Neural cell (in vitro differentiated cells): ENCODE measurements around the gene SUSD4. TPM values are rescaled to one million over a fixed set of nuclear protein-coding genes. Genes with fewer than 3 reads are reported as not detected.

Source experiments
- H2AFZ ChIP-seq: fragments of 200-600, 300-800 bp; sonication (generic), shearing (Covaris generic); 2 replicates; pipeline ENCODE4 v1.6.0; 2014; ENCODE audit warnings: low read depth, mild to moderate bottlenecking, antibody characterized with exemption, low read length, moderate library complexity
- H3F3A ChIP-seq: fragments of 200-600 bp; shearing (Covaris generic); 2 replicates; pipeline ENCODE4 v1.6.1; 2016; ENCODE audit warnings: mild to moderate bottlenecking, moderate library complexity, mixed read lengths, antibody characterized with exemption, low read length; ENCODE audit not compliant: insufficient read depth, poor library complexity, severe bottlenecking
- H3K27ac ChIP-seq: fragments of 200-600, 300-800 bp; sonication (generic), shearing (Covaris generic); 2 replicates; pipeline ENCODE4 v1.5.1; 2014; ENCODE audit warnings: mild to moderate bottlenecking, low read length, moderate library complexity
- H3K27me3 ChIP-seq: fragments of 300-800, 200-600 bp; sonication (generic), shearing (Covaris generic); 2 replicates; pipeline ENCODE4 v1.6.0; 2014; ENCODE audit warnings: mild to moderate bottlenecking, low read depth, low read length, moderate library complexity; ENCODE audit not compliant: insufficient read depth
- H3K36me3 ChIP-seq: fragments of 300-800, 200-600 bp; sonication (generic), shearing (Covaris generic); 2 replicates; pipeline ENCODE4 v1.5.1; 2014; ENCODE audit warnings: mild to moderate bottlenecking, antibody characterized with exemption, low read length, moderate library complexity; ENCODE audit not compliant: insufficient read depth
- H3K4me2 ChIP-seq: fragments of 300-800, 200-600 bp; sonication (generic), shearing (Covaris generic); 2 replicates; pipeline ENCODE4 v1.6.0; 2014; ENCODE audit warnings: mild to moderate bottlenecking, low read length
- H3K4me3 ChIP-seq: fragments of 300-800, 200-600 bp; sonication (generic), shearing (Covaris generic); 2 replicates; pipeline ENCODE4 v1.5.1; 2014; ENCODE audit warnings: mild to moderate bottlenecking, low read length, moderate library complexity
- H3K79me2 ChIP-seq: fragments of 200-600 bp; shearing (Covaris generic); replicated peaks from 2 replicates; pipeline ENCODE4 v1.6.0; 2014; ENCODE audit warnings: mild to moderate bottlenecking, low read length, moderate library complexity; ENCODE audit not compliant: insufficient read depth
- H3K9ac ChIP-seq: fragments of 300-800, 200-600 bp; sonication (generic), shearing (Covaris generic); 2 replicates; pipeline ENCODE4 v1.6.1; 2016; ENCODE audit warnings: mild to moderate bottlenecking, low read length, mixed read lengths
- H3K9me2 ChIP-seq: fragments of 200-600 bp; shearing (Covaris generic); 2 replicates; pipeline ENCODE4 v1.6.1; 2016; ENCODE audit warnings: mild to moderate bottlenecking, low read length, mixed read lengths; ENCODE audit not compliant: insufficient read depth
- H3K9me3 ChIP-seq: fragments of 200-600, 300-800 bp; sonication (generic), shearing (Covaris generic); 2 replicates; pipeline ENCODE4 v1.6.1; 2016; ENCODE audit warnings: mild to moderate bottlenecking, mixed run types, low read length, moderate library complexity, mixed read lengths
- H4K20me1 ChIP-seq: fragments of 200-600 bp; shearing (Covaris generic); 2 replicates; pipeline ENCODE4 v1.6.1; 2016; ENCODE audit warnings: mild to moderate bottlenecking, mixed run types; ENCODE audit not compliant: insufficient read depth
- CTCF ChIP-seq: fragments of 450-650 bp; IDR thresholded peaks from 2 replicates; pipeline ENCODE4 v1.5.1; 2014; ENCODE audit warnings: antibody characterized with exemption, mild to moderate bottlenecking, moderate library complexity; ENCODE audit not compliant: poor library complexity, severe bottlenecking
- EP300 ChIP-seq: fragments of 450-650 bp; conservative IDR thresholded peaks from 2 replicates; pipeline ENCODE4 v1.6.1; 2014; ENCODE audit warnings: antibody characterized with exemption, mild to moderate bottlenecking, moderate library complexity; ENCODE audit not compliant: poor library complexity, severe bottlenecking
- EZH2 ChIP-seq: fragments of 200-600, 300-800 bp; shearing (Covaris generic), sonication (generic); IDR thresholded peaks from 2 replicates; pipeline ENCODE4 v1.6.1; 2014; ENCODE audit warnings: antibody characterized with exemption, low read length, borderline replicate concordance, mild to moderate bottlenecking; ENCODE audit not compliant: insufficient read depth, poor library complexity, severe bottlenecking
- MXI1 ChIP-seq: fragments of 450-650 bp; conservative IDR thresholded peaks from 2 replicates; pipeline ENCODE4 v1.6.1; 2014; ENCODE audit warnings: antibody characterized with exemption, mild to moderate bottlenecking; ENCODE audit not compliant: poor library complexity, severe bottlenecking
- POLR2AphosphoS5 ChIP-seq: IDR thresholded peaks from 2 replicates; pipeline ENCODE4 v1.6.1; 2012
- RAD21 ChIP-seq: fragments of 450-650 bp; conservative IDR thresholded peaks from 2 replicates; pipeline ENCODE4 v1.6.1; 2014; ENCODE audit warnings: antibody characterized with exemption, mild to moderate bottlenecking, moderate library complexity
- REST ChIP-seq: IDR thresholded peaks from 2 replicates; pipeline ENCODE4 v1.6.1; 2012; ENCODE audit warnings: borderline replicate concordance
- SMC3 ChIP-seq: fragments of 450-650 bp; conservative IDR thresholded peaks from 2 replicates; pipeline ENCODE4 v1.6.1; 2014; ENCODE audit warnings: antibody characterized with exemption, mild to moderate bottlenecking, moderate library complexity; ENCODE audit not compliant: poor library complexity
- TAF1 ChIP-seq: IDR thresholded peaks from 2 replicates; pipeline ENCODE4 v1.6.1; 2012; ENCODE audit warnings: low read depth
- polyA plus RNA-seq: library from polyadenylated mRNA; depleted of rRNA; stranded (reverse); fragments of >200 nt; gene quantifications from 2 replicates; pipeline ENCODE4 v1.2.3, GENCODE V29; 2014

The SUSD4 gene
- polyA plus RNA-seq, 1 donor from 2014 or later = 31.5 TPM

GRCh38 chr1:223339861-223340260 is 24.1 kb downstream of the SUSD4 start:
- Histone ChIP-seq H3K79me2 (no peaks in the 10 kb centered on the region), H4K20me1 (no peaks in the 10 kb centered on the region), H3K4me3 (no peak overlapping the region), H3F3A (no peaks in the 10 kb centered on the region), H3K9ac (no peak overlapping the region), H3K27me3 (no peaks in the 10 kb centered on the region), H3K36me3 (no peaks in the 10 kb centered on the region), H3K27ac (no peak overlapping the region), H2AFZ (no peak overlapping the region), H3K9me2 (no peaks in the 10 kb centered on the region), H3K9me3 (no peaks in the 10 kb centered on the region), H3K4me2 (no peak overlapping the region)
- no peak for TF ChIP-seq SMC3

- no peaks in the 10 kb centered on the region for H3K9me3 ChIP-seq
- no peak for TF ChIP-seq CTCF
- H3K27me3 ChIP-seq = no peaks in the 10 kb centered on the region
- H3K4me3 ChIP-seq = no peak overlapping the region
- H3K79me2 ChIP-seq = no peaks in the 10 kb centered on the region
- no peaks in the 10 kb centered on the region for H3K36me3 ChIP-seq
- no peak overlapping the region for H3K27ac ChIP-seq
- H3K9ac ChIP-seq = no peak overlapping the region
- H3K4me2 ChIP-seq = no peak overlapping the region
- H3F3A ChIP-seq = no peaks in the 10 kb centered on the region
- H2AFZ ChIP-seq = no peak overlapping the region
- H4K20me1 ChIP-seq = no peaks in the 10 kb centered on the region
- no peaks in the 10 kb centered on the region for H3K9me2 ChIP-seq
Observed at GRCh38 chr1:223338811-223339746, 24.9 kb downstream of the SUSD4 start.

GRCh38 chr1:223337174-223337869 is 26.7 kb downstream of the SUSD4 start:
- Histone ChIP-seq H3K36me3 (no peaks in the 10 kb centered on the region), H2AFZ (no peak overlapping the region), H3K9ac (no peak overlapping the region), H3K4me2 (no peak overlapping the region), H3F3A (no peaks in the 10 kb centered on the region), H3K27me3 (no peaks in the 10 kb centered on the region), H3K27ac (no peak overlapping the region), H3K9me3 (no peaks in the 10 kb centered on the region), H3K79me2 (no peaks in the 10 kb centered on the region), H3K4me3 (no peak overlapping the region), H3K9me2 (no peaks in the 10 kb centered on the region), H4K20me1 (no peaks in the 10 kb centered on the region)
- TF ChIP-seq REST (no peak), SMC3 (no peak), CTCF (no peak), POLR2AphosphoS5 (no peak), EZH2 (no peak), EP300 (no peak), RAD21 (no peak), TAF1 (no peak), MXI1 (no peak)
